ENCODE data around the gene VCL. TPM values are rescaled to one million over a fixed set of nuclear protein-coding genes. Genes with fewer than 3 reads are reported as not detected.

The VCL gene
- total RNA-seq, 1 donor from 2014 or later = 74.6 TPM

- DNase-seq (ENCODE audit: low read depth, low spot score) = no peak
- no peaks in the 10 kb centered on the region for H3K9me3 Mint-ChIP-seq
- H3K27ac Mint-ChIP-seq (ENCODE audit: unreplicated experiment) = no peak within 1 kb of the TSS
- H3K27me3 Mint-ChIP-seq (ENCODE audit: low read depth) = no peaks in the 10 kb centered on the region
- peaks cover 37% of the 10 kb centered on the region for H3K4me1 Mint-ChIP-seq
- TF ChIP-seq CTCF (conservative IDR thresholded peaks at IDR 0.05) = no peak
- no peak within 1 kb of the TSS for H3K4me3 Mint-ChIP-seq
- no peaks in the 10 kb centered on the region for H3K36me3 Mint-ChIP-seq (ENCODE audit: low read depth)
Measured at GRCh38 chr10:74150204-74150989, 152.5 kb downstream of the VCL start, which contains the start of gene AP3M1. AP3M1 (minus strand) TSS chr10:74150828; CDS start chr10:74138379, 12,449 bp downstream.

- Mint-ChIP-seq H3K4me3 (no peak within 1 kb of the TSS), H3K4me1 (peaks cover 33% of the 10 kb centered on the region), H3K36me3 (ENCODE audit: low read depth) (no peaks in the 10 kb centered on the region), H3K9me3 (no peaks in the 10 kb centered on the region), H3K27ac (ENCODE audit: unreplicated experiment) (peak within 1 kb of the TSS; percentile 48), H3K27me3 (ENCODE audit: low read depth) (no peaks in the 10 kb centered on the region)
- peak; percentile 66 for TF ChIP-seq CTCF (conservative IDR thresholded peaks at IDR 0.05)
- DNase-seq (ENCODE audit: low read depth, low spot score) = peak; percentile 100
Measured at GRCh38 chr10:74150990-74151878, 153.3 kb downstream of the VCL start, which contains the start of gene ADK. ADK (plus strand) TSS chr10:74151221; CDS start chr10:74151279, 58 bp downstream.

GRCh38 chr10:74151879-74152722, 154.2 kb downstream of the VCL start:
- DNase-seq (ENCODE audit: low read depth, low spot score) = no peak
- Mint-ChIP-seq H3K9me3 (no peaks in the 10 kb centered on the region), H3K27me3 (ENCODE audit: low read depth) (no peaks in the 10 kb centered on the region), H3K27ac (ENCODE audit: unreplicated experiment) (peak overlapping the region; percentile 48), H3K36me3 (ENCODE audit: low read depth) (no peaks in the 10 kb centered on the region), H3K4me1 (peaks cover 33% of the 10 kb centered on the region), H3K4me3 (no peak overlapping the region)
- no peak for TF ChIP-seq CTCF (conservative IDR thresholded peaks at IDR 0.05)

GRCh38 chr10:74153123-74153522, 155.2 kb downstream of the VCL start:
- TF ChIP-seq CTCF (conservative IDR thresholded peaks at IDR 0.05) = peak; percentile 57
- H3K36me3 Mint-ChIP-seq (ENCODE audit: low read depth) = no peaks in the 10 kb centered on the region
- no peaks in the 10 kb centered on the region for H3K9me3 Mint-ChIP-seq
- H3K27me3 Mint-ChIP-seq (ENCODE audit: low read depth) = no peaks in the 10 kb centered on the region
- DNase-seq (ENCODE audit: low read depth, low spot score) = no peak
- H3K4me1 Mint-ChIP-seq = peaks cover 29% of the 10 kb centered on the region
- no peak overlapping the region for H3K27ac Mint-ChIP-seq (ENCODE audit: unreplicated experiment)
- no peak overlapping the region for H3K4me3 Mint-ChIP-seq

- Mint-ChIP-seq H3K4me1 (peaks cover 28% of the 10 kb centered on the region), H3K4me3 (no peak overlapping the region), H3K9me3 (no peaks in the 10 kb centered on the region), H3K27ac (ENCODE audit: unreplicated experiment) (no peak overlapping the region), H3K36me3 (ENCODE audit: low read depth) (no peaks in the 10 kb centered on the region), H3K27me3 (ENCODE audit: low read depth) (no peaks in the 10 kb centered on the region)
- DNase-seq (ENCODE audit: low read depth, low spot score) = no peak
- no peak for TF ChIP-seq CTCF (conservative IDR thresholded peaks at IDR 0.05)
Measured at GRCh38 chr10:74153676-74154075, 155.8 kb downstream of the VCL start.

All from neural crest cell (in vitro differentiated cells).